Astrocyte of the spinal cord (primary cell): ENCODE data around the gene TAF11.
"Not testable (repeated sequence)": the region's sequence is repeated elsewhere in the genome, so short reads cannot be mapped to it uniquely, and the experiment has no call there.

Source experiments
- DNase-seq: peaks from one replicate; pipeline ENCODE4 v3.0.0; 2011; ENCODE audit warnings: low read depth, low spot score
- H3K4me3 ChIP-seq: 2 replicates; pipeline ENCODE4 v1.5.1; 2011; ENCODE audit warnings: low read depth, mild to moderate bottlenecking, low read length, moderate library complexity
- in situ Hi-C: cut with HindIII; loops from 2 replicates; pipeline ENCODE4 v1.10.0; 2017; ENCODE audit warnings: low sequenced_read_pairs
- TF ChIP-seq, protein P1 (sequence below): IDR thresholded peaks from 2 replicates; pipeline ENCODE4 v1.5.1; 2012; ENCODE audit warnings: low read depth, mild to moderate bottlenecking, low read length, inconsistent platforms

The TAF11 gene

DNA sequence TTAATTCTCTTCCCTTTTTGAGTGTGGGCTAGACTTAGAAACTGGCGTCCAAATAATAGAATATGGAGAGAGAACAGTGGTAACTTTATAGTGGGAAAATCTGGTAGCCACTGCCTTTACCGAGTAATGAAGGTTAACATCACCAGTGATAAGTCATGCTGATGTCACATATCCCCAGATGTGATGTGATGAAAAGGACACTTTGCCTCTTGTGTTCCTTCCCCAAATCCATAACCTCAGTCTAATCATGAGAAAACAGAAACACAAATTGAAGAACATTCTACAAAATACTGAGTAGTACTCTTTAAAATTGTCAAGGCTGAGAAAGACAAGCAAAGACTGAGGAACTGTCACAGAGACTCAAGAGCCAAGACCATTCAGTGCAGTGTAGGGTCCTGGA, 19.0 kb upstream of the TAF11 start:
- in situ Hi-C loops, result no loop called here
- no peak for DNase-seq
- TF ChIP-seq, protein P1, sequence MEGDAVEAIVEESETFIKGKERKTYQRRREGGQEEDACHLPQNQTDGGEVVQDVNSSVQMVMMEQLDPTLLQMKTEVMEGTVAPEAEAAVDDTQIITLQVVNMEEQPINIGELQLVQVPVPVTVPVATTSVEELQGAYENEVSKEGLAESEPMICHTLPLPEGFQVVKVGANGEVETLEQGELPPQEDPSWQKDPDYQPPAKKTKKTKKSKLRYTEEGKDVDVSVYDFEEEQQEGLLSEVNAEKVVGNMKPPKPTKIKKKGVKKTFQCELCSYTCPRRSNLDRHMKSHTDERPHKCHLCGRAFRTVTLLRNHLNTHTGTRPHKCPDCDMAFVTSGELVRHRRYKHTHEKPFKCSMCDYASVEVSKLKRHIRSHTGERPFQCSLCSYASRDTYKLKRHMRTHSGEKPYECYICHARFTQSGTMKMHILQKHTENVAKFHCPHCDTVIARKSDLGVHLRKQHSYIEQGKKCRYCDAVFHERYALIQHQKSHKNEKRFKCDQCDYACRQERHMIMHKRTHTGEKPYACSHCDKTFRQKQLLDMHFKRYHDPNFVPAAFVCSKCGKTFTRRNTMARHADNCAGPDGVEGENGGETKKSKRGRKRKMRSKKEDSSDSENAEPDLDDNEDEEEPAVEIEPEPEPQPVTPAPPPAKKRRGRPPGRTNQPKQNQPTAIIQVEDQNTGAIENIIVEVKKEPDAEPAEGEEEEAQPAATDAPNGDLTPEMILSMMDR, result no peak
- H3K4me3 ChIP-seq, result no peak overlapping the region

DNA sequence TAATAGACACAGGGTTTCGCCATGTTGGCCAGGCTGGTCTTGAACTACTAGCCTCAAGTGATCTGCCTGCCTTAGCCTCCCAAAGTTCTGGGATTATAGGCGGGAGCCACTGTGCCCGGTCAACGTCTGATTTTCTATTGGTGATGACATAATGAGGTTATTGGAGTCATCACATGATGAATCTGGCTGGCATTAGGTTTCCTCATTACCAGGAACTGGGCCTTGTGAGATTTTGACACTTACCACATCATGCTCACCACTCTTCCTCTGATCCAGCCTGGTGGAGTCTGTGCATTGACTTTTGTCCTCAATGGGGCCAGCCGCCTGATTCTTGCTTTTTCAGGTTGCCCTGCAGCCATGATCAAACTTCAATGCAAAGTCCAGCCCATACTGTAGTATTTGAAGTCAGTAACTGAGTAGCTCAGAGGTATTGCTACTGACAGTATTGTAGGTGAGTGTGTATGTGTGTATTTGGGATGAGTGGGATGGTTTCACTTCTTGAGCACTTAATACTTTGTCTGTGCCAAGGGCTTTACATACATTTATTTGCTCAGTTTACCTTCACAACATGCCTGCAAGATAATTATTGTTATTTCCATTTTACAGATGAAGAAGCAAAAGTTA, 17.3 kb upstream of the TAF11 start:
- TF ChIP-seq, protein P1, result no peak
- no peak for DNase-seq
- in situ Hi-C loops, result no loop called here

DNA sequence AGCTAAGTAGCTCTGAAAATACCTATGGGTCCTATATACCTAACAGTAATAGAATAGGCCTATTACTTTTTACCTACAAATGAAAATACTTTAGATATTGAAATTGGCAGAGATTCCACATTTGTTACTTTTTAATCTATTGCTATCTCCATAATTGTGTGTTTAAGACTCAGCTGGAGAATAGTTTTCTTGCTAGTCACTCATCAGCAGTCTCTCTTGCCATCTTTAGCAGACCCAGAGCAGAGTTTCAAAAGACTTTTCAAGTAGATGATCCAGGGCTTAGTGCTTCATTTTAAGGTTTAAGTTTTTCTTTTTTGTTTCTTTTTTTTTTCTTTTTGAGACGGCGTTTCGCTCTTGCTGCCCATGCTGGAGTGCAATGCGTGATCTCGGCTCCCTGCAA, 14.1 kb upstream of the TAF11 start:
- in situ Hi-C loops, result no loop called here
- no peak overlapping the region for H3K4me3 ChIP-seq
- DNase-seq, result peak; percentile 50
- TF ChIP-seq, protein P1, result no peak

More for the DNA sequence above, 17.3 kb upstream of the TAF11 start:
- no peak overlapping the region for H3K4me3 ChIP-seq

DNA sequence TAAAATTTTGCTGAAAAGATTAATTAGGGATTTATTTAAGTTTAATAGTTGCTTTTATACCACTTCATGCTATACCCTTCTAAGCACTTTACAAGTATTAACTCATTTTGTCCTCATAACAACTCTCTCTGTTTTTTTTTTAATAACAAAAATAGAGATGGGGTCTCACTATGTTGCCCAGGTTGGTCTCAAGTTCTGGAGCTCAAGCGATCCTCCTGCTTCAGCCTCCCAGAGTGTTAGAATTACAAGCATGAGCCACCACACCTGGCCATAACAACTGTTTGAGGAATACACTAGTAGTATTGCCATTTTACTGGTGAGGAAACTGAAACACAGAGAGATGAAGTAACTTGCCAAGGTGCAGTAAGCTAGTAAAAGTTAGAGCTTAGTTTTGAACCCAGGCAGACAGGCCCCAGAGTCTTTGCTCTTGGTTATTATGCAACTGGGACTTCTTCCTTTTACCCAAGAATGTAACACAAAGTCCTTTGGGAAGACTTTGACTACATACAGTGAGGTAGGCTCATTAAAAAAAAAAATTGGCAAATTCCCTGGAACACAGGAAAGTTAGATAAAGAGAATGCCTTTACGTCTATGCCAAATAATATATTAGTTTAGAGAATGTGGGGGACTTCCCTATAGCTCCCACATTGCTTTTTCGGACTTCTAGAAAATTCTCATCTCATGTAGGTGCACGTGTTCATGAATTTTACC, 12.6 kb upstream of the TAF11 start:
- no peak for DNase-seq
- TF ChIP-seq, protein P1, result no peak
- in situ Hi-C loops, result no loop called here
- H3K4me3 ChIP-seq, result no peak overlapping the region

DNA sequence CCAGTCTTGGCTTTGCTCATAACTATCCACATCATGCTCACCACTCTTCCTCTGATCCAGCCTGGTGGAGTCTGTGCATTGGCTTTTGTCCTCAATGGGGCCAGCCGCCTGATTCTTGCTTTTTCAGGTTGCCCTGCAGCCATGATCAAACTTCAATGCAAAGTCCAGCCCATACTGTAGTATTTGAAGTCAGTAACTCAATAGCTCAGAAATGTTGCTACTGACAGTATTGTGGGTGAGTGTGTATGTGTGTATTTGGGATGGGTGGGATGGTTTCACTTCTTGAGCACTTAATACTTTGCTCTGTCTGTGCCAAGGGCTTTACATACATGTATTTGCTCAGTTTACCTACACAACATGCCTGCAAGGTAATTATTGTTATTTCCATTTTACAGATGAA, 11.9 kb upstream of the TAF11 start:
- in situ Hi-C loops, DNase-seq, H3K4me3 ChIP-seq: not testable (repeated sequence)

DNA sequence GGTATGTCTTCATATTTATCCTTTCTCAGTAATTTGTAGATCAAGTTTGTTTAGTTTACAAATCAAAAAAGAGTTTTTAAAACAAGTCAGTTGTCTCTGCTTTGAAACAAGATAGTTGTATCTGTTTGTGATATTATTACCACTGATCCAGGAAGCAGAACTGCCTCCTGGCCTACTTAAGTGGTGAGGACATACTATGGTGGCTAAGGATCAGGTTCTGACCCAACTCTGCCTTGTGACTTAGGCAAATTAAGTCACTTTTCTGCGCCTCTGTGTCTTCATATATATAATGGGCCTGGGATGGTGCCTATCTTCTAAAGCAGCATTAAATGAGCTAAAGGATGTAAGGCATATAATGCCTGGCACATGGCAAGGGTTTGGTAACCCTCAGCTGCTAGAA, 9.9 kb upstream of the TAF11 start:
- no peak for DNase-seq
- in situ Hi-C loops, result no loop called here
- TF ChIP-seq, protein P1, result no peak

DNA sequence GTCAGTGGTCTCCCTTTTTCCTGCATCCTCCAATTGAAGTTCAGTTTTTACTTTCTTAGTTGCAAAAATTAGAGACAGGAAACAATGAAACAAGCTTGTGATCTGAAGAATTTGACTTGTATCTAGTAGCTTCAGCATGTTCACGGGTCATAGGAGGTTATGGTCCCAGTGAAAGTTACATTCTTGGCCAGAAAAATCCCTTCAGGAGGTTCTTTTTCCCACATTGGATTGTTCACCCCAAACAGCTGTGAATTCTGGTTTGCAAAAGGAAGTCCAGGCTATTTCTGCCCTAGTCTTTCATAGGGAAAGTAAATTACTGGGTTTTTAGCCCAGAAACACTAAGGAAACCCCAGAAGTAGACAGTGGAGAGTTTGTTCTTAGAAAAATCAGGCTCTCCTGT, 9.3 kb upstream of the TAF11 start:
- in situ Hi-C loops, result no loop called here
- no peak for DNase-seq
- TF ChIP-seq, protein P1, result no peak

More for the DNA sequence above, 9.9 kb upstream of the TAF11 start:
- H3K4me3 ChIP-seq, result no peak overlapping the region

More for the DNA sequence above, 9.3 kb upstream of the TAF11 start:
- no peak overlapping the region for H3K4me3 ChIP-seq
